CD14-positive monocyte (primary cell): Measurements from ENCODE around the gene MCOLN2. TPM values are rescaled to one million over a fixed set of nuclear protein-coding genes. Genes with fewer than 3 reads are reported as not detected.

ENCODE experiments used
- DNase-seq, 3 donors: peaks; one replicate each; pipeline ENCODE4 v3.0.0-alpha.2; 2011 to 2022
- H2AFZ ChIP-seq: 2 replicates; pipeline ENCODE4 v1.6.0; 2012; ENCODE audit warnings: mild to moderate bottlenecking, low read depth, low read length, inconsistent platforms; ENCODE audit not compliant: insufficient read depth, poor library complexity, severe bottlenecking
- H3K27ac ChIP-seq, 2 donors: 1 replicate in 1 of 2; 2 replicates in 1 of 2; pipeline ENCODE4 v1.5.1; 2012 to 2013; ENCODE audit warnings: low read length in 2 of 2, control low read depth in 1 of 2, inconsistent platforms in 1 of 2, low read depth in 1 of 2, mild to moderate bottlenecking in 1 of 2
- H3K27me3 ChIP-seq, 2 donors: one replicate each; pipeline versions ENCODE4 v1.6.0 to v1.6.1; 2011 to 2013; ENCODE audit warnings: low read length in 2 of 2; ENCODE audit not compliant: control insufficient read depth in 2 of 2, insufficient read depth in 2 of 2
- H3K36me3 ChIP-seq, 2 donors: replicated peaks in 1 of 2; 1 replicate in 1 of 2; 2 replicates in 1 of 2; pipeline versions ENCODE4 v1.5.1 to v1.6.1; 2012 to 2013; ENCODE audit warnings: low read length in 2 of 2, control low read depth in 1 of 2, inconsistent platforms in 1 of 2, mild to moderate bottlenecking in 1 of 2; ENCODE audit not compliant: insufficient read depth in 2 of 2, control insufficient read depth in 1 of 2
- H3K4me1 ChIP-seq, 2 donors: 1 replicate in 1 of 2; 2 replicates in 1 of 2; pipeline versions ENCODE4 v1.5.1 to v1.6.1; 2012 to 2013; ENCODE audit warnings: low read length in 2 of 2, control low read depth in 1 of 2, inconsistent platforms in 1 of 2, mild to moderate bottlenecking in 1 of 2, moderate library complexity in 1 of 2; ENCODE audit not compliant: insufficient read depth in 2 of 2, control insufficient read depth in 1 of 2
- H3K4me2 ChIP-seq: replicated peaks from 2 replicates; pipeline ENCODE3; 2012; ENCODE audit warnings: low read length, moderate library complexity, mild to moderate bottlenecking; ENCODE audit not compliant: poor library complexity, severe bottlenecking; ENCODE audit errors: extremely low read depth
- H3K4me3 ChIP-seq, 3 experiments: fragments of 200-600 bp in 1 of 3; sonication (generic) in 1 of 3; replicated peaks in 1 of 3; 1 replicate in 2 of 3; 2 replicates in 1 of 3; pipeline ENCODE4 v1.5.1; 2011 to 2013; ENCODE audit warnings: low read length in 3 of 3, mild to moderate bottlenecking in 3 of 3, control low read depth in 2 of 3, low read depth in 2 of 3, inconsistent platforms in 1 of 3, moderate library complexity in 1 of 3
- H3K79me2 ChIP-seq: 2 replicates; pipeline ENCODE4 v1.6.0; 2012; ENCODE audit warnings: mild to moderate bottlenecking, control low read depth, inconsistent platforms, low read length, moderate library complexity; ENCODE audit not compliant: insufficient read depth
- H3K9ac ChIP-seq: 2 replicates; pipeline ENCODE4 v1.6.0; 2017; ENCODE audit warnings: low read length, mild to moderate bottlenecking; ENCODE audit not compliant: insufficient read depth, poor library complexity, severe bottlenecking
- H3K9me3 ChIP-seq, 2 donors: replicated peaks in 1 of 2; 1 replicate in 1 of 2; 2 replicates in 1 of 2; pipeline versions ENCODE4 v1.5.1 to v1.6.1; 2012 to 2013; ENCODE audit warnings: low read length in 2 of 2, control low read depth in 1 of 2; ENCODE audit not compliant: control insufficient read depth in 1 of 2, insufficient read depth in 1 of 2
- H4K20me1 ChIP-seq: 2 replicates; pipeline ENCODE4 v1.6.0; 2012; ENCODE audit warnings: mild to moderate bottlenecking, low read length, control low read depth, moderate library complexity; ENCODE audit not compliant: insufficient read depth
- H3K27ac Mint-ChIP-seq, 7 donors: one replicate each; pipeline ENCODE4 v1.8.0; 2020; ENCODE audit warnings: mild to moderate bottlenecking in 7 of 7, mixed read lengths in 7 of 7, moderate library complexity in 6 of 7, inconsistent platforms in 2 of 7
- H3K27me3 Mint-ChIP-seq, 3 donors: one replicate each; pipeline ENCODE4 v1.8.0; 2021 to 2022; ENCODE audit warnings: low read depth in 3 of 3, mild to moderate bottlenecking in 3 of 3, mixed read lengths in 3 of 3, moderate library complexity in 3 of 3, inconsistent platforms in 1 of 3
- H3K36me3 Mint-ChIP-seq, 2 donors: one replicate each; pipeline ENCODE4 v1.8.0; 2020; ENCODE audit warnings: mixed read lengths in 2 of 2, inconsistent platforms in 1 of 2, mild to moderate bottlenecking in 1 of 2
- H3K4me1 Mint-ChIP-seq: one replicate; pipeline ENCODE4 v1.8.0; 2020; ENCODE audit warnings: mild to moderate bottlenecking, mixed read lengths
- H3K4me3 Mint-ChIP-seq, 2 donors: one replicate each; pipeline ENCODE4 v1.8.0; 2020; ENCODE audit warnings: mild to moderate bottlenecking in 2 of 2, mixed read lengths in 2 of 2, moderate library complexity in 1 of 2
- H3K9me3 Mint-ChIP-seq, 7 donors: one replicate each; pipeline ENCODE4 v1.8.0; 2020 to 2022; ENCODE audit warnings: mixed read lengths in 7 of 7, mild to moderate bottlenecking in 6 of 7, moderate library complexity in 6 of 7, inconsistent platforms in 2 of 7
- CTCF ChIP-seq: fragments of 200-600 bp; IDR thresholded peaks from one replicate; pipeline ENCODE4 v1.8.0; 2022; ENCODE audit warnings: antibody characterized with exemption, mild to moderate bottlenecking
- WGBS: methylation state at CpG from one replicate; pipeline ENCODE4 v1.1.5; 2013; ENCODE audit warnings: missing lambda C conversion rate; ENCODE audit not compliant: insufficient coverage; 5-methylcytosine and 5-hydroxymethylcytosine counted together
- intact Hi-C, 2 donors: fragments of 100-400 bp; cut with micrococcal nuclease; formaldehyde crosslinking; loops; one replicate each; pipeline versions ENCODE4 v1.15.0 to v1.15.1; 2023
- polyA plus RNA-seq, 3 donors: library from polyadenylated mRNA; depleted of rRNA in 1 of 3; unstranded in 2 of 3; stranded (reverse) in 1 of 3; fragments of 300-500 nt in 2 of 3; fragments of >200 nt in 1 of 3; fragmentation: Illumina TruSeq in 2 of 3; gene quantifications; 1 replicate in 2 of 3; 2 replicates in 1 of 3; pipeline ENCODE4 v1.2.3, GENCODE V29; 2012 to 2021

MCOLN2 gene
- polyA plus RNA-seq, 3 donors, result 0.51 to 2.7 (median 1.1) TPM

DNA sequence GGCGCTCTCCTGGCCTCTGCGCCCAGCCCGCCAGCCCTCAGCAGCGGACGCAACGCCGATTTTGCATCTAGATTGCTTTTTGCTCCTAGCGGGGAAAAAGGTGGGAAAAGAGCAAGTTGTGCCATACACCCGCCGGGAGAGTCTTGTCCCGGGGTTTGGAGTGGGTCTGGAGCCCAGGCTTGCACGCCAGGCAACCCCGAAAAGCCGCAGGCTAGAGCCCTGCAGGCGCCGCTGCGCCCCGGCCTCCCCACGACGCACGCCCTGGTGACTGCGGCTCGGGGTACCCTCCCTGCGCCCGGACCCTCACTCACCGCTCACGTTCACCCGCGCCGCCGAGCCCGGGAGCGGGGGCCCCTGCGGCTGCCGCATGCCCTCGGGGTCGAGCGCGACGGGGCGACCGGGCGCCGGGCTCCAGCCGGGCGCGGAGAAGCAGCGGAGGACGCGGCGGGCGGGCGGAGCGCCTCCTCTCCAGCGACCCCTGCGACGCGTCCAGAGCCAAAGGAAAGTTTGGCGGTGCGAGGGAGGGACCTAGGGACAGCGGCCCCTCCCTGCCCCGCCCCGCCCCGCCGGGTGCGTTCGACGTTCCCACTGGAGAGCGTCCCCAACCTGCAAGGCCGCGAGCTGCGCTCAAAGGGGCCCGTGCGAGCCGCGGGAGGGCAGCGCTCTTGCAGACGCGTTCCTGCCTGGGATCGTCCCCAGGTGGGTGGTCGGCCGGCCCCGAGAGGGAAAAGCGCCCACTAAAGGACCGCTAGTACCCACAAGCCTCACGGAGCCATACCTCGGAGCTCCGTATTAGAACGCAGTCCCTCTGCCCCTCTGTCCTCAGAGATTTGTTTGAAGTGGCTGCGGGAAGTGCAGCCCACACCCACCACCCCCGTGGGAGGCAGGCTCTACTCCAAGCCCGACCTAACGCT, 104.0 kb downstream of the MCOLN2 start, which contains the start of gene LPAR3:
TSS of gene LPAR3 (minus strand) at position 502 of the 914 bp plus-strand sequence. CDS start 27,086 bp downstream, outside the sequence.
- Mint-ChIP-seq H3K4me3 (peak within 1 kb of the TSS; percentile 52 to 89), H3K27ac (peak within 1 kb of the TSS in 1 of 7 donors; percentile 57), H3K27me3 (peaks cover 40 to 59% (median 55%) of the 10 kb centered on the region in 3 donors), H3K9me3 (peaks cover 0 to 5% (median 2%) of the 10 kb centered on the region in 7 donors), H3K36me3 (no peaks in the 10 kb centered on the region), H3K4me1 (peaks cover 26% of the 10 kb centered on the region)
- peak within 1 kb of the TSS; percentile 2 for H3K9ac ChIP-seq
- H2AFZ ChIP-seq, result peak within 1 kb of the TSS; percentile 51
- H3K27me3 ChIP-seq, result peaks cover 47% of the 10 kb centered on the region in 2 donors
- peaks cover 0 to 9% of the 10 kb centered on the region in 2 donors for H3K9me3 ChIP-seq
- DNase-seq, result no peak
- H4K20me1 ChIP-seq, result no peaks in the 10 kb centered on the region
- 1% methylated on average over 86 of the region's 93 CpGs for WGBS
- H3K27ac ChIP-seq, result no peak within 1 kb of the TSS
- H3K4me1 ChIP-seq, result peaks cover 23 to 30% of the 10 kb centered on the region in 2 donors
- intact Hi-C loops, result loop anchor here in 1 of 2 donors (10.0 kb wide), 1 partner anchor 98 kb away; no protein-coding TSS in a partner anchor
- peak within 1 kb of the TSS; percentile 66 for H3K4me2 ChIP-seq
- H3K79me2 ChIP-seq, result no peaks in the 10 kb centered on the region
- peak within 1 kb of the TSS in 1 of 3 experiments; percentile 57 for H3K4me3 ChIP-seq
- no peak for TF ChIP-seq CTCF
- H3K36me3 ChIP-seq, result no peaks in the 10 kb centered on the region

GRCh38 chr1:84890566-84890965, 106.3 kb downstream of the MCOLN2 start:
- Mint-ChIP-seq H3K27me3 (peaks cover 40 to 55% (median 45%) of the 10 kb centered on the region in 3 donors), H3K9me3 (peaks cover 0 to 5% (median 2%) of the 10 kb centered on the region in 7 donors), H3K4me3 (peak overlapping the region in 1 of 2 donors; percentile 63), H3K4me1 (peaks cover 26% of the 10 kb centered on the region), H3K36me3 (no peaks in the 10 kb centered on the region), H3K27ac (no peak overlapping the region)
- intact Hi-C loops, result loop anchor here in 1 of 2 donors (10.0 kb wide), 1 partner anchor 96 kb away; no protein-coding TSS in a partner anchor
- Histone ChIP-seq H3K36me3 (no peaks in the 10 kb centered on the region), H3K4me2 (no peak overlapping the region), H3K9me3 (peaks cover 0 to 9% of the 10 kb centered on the region in 2 donors), H3K9ac (no peak overlapping the region), H4K20me1 (no peaks in the 10 kb centered on the region), H3K27me3 (peaks cover 42 to 44% of the 10 kb centered on the region in 2 donors), H3K79me2 (no peaks in the 10 kb centered on the region), H2AFZ (no peak overlapping the region), H3K4me3 (no peak overlapping the region), H3K27ac (no peak overlapping the region), H3K4me1 (peaks cover 23 to 30% of the 10 kb centered on the region in 2 donors)
- TF ChIP-seq CTCF, result no peak
- DNase-seq, result no peak
- WGBS, result 100% methylated on average over 2 of the region's 2 CpGs
